Measurements from ENCODE around the gene MEGF11. TPM values are rescaled to one million over a fixed set of nuclear protein-coding genes. Genes with fewer than 3 reads are reported as not detected.

The MEGF11 gene
- total RNA-seq, 6 experiments from 2014 or later, result not detected

DNA sequence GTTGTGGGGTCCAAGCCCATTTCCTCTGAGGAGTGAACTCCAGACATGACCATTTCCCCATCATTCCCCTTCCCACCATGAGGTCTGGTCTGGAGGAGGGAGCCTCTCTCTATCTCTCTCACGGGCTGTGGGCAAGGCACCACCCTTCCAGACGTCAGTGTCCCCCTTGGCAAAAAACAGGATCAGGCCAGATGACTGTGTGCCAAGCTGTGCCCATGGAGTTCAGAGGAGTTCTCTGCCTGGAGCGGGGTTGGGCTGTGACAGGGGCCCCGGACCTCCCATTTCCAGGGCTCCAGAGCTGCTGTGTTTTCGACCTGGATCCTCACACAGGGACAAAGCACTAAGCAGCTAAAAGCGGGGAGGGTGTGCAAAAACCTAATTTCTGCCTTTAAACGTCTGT, 259.8 kb downstream of the MEGF11 start:
- no peaks in the 10 kb centered on the region for H3K36me3 Mint-ChIP-seq (ENCODE audit: low read depth)
- H3K27ac Mint-ChIP-seq, result no peak overlapping the region
- DNase-seq, result no peak
- no peaks in the 10 kb centered on the region for H3K9me3 Mint-ChIP-seq
- H3K4me3 Mint-ChIP-seq, result no peak overlapping the region
- H3K27me3 Mint-ChIP-seq (ENCODE audit: insufficient read depth), result peaks cover 57% of the 10 kb centered on the region
- no peaks in the 10 kb centered on the region for H3K4me1 Mint-ChIP-seq (ENCODE audit: low read depth)
- TF ChIP-seq, protein P1, sequence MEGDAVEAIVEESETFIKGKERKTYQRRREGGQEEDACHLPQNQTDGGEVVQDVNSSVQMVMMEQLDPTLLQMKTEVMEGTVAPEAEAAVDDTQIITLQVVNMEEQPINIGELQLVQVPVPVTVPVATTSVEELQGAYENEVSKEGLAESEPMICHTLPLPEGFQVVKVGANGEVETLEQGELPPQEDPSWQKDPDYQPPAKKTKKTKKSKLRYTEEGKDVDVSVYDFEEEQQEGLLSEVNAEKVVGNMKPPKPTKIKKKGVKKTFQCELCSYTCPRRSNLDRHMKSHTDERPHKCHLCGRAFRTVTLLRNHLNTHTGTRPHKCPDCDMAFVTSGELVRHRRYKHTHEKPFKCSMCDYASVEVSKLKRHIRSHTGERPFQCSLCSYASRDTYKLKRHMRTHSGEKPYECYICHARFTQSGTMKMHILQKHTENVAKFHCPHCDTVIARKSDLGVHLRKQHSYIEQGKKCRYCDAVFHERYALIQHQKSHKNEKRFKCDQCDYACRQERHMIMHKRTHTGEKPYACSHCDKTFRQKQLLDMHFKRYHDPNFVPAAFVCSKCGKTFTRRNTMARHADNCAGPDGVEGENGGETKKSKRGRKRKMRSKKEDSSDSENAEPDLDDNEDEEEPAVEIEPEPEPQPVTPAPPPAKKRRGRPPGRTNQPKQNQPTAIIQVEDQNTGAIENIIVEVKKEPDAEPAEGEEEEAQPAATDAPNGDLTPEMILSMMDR (IDR thresholded peaks at IDR 0.05), result no peak

DNA sequence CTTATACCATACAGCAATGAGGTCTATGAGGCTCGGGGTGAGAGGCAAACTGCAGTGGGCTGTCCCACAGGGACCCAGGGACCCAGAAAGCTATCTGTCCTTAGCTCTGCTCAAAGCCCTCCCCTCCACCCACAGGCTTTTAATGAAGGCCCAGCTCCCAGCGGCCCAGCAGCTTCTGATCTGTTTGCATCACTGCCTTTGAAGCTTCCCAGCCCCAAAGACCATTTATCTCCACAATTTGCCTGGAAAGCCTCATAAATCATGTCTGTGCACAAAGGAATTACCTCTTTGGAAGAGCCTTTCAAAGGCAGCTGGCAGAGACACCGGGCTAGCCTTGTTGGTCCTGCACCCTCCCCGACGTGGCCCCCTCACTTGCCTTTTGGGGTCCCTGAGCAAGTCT, 260.3 kb downstream of the MEGF11 start:
- Mint-ChIP-seq H3K9me3 (no peaks in the 10 kb centered on the region), H3K36me3 (ENCODE audit: low read depth) (no peaks in the 10 kb centered on the region), H3K27ac (no peak overlapping the region), H3K4me3 (no peak overlapping the region), H3K4me1 (ENCODE audit: low read depth) (no peaks in the 10 kb centered on the region), H3K27me3 (ENCODE audit: insufficient read depth) (peaks cover 59% of the 10 kb centered on the region)
- TF ChIP-seq, protein P1 (IDR thresholded peaks at IDR 0.05), result no peak
- DNase-seq, result no peak

DNA sequence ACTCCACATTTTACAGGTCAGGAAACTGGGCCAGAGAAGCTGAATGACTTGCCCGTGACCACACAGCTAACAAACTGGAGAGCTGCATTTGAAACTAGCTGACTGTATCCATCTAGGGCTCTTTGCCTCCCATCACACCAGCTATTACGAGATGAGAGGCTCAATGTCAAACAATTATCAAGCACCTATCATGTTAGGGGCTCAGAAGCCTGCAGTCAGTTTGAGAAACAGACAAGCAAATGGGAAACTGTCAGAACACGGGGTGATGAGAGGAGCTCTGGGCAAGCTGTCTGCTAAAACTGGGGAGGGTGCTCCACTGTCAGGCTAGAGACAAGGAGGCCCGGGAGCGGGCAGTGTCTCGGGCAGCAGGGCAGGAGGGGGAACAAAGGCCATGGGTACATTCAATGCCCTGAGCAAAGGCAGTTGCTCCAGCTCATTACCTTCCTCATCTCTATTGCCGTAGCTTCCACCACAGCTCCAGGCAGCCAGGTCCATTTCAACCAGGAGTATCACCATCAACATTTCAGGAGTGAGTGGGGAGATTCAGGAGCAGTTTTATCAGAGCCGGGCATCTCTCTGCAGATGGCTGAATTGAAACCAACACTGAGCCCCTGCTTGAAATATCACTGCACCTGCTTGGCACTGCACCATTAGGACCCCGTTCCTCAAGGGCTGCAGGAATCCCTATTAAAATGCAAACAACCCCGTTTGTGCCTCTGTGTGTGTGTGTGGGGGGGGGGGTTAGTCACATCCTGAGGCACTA, 261.6 kb downstream of the MEGF11 start:
- Mint-ChIP-seq H3K4me1 (ENCODE audit: low read depth) (no peaks in the 10 kb centered on the region), H3K27me3 (ENCODE audit: insufficient read depth) (peaks cover 61% of the 10 kb centered on the region), H3K4me3 (no peak overlapping the region), H3K27ac (no peak overlapping the region), H3K36me3 (ENCODE audit: low read depth) (no peaks in the 10 kb centered on the region), H3K9me3 (no peaks in the 10 kb centered on the region)
- TF ChIP-seq, protein P1 (IDR thresholded peaks at IDR 0.05), result no peak
- no peak for DNase-seq

DNA sequence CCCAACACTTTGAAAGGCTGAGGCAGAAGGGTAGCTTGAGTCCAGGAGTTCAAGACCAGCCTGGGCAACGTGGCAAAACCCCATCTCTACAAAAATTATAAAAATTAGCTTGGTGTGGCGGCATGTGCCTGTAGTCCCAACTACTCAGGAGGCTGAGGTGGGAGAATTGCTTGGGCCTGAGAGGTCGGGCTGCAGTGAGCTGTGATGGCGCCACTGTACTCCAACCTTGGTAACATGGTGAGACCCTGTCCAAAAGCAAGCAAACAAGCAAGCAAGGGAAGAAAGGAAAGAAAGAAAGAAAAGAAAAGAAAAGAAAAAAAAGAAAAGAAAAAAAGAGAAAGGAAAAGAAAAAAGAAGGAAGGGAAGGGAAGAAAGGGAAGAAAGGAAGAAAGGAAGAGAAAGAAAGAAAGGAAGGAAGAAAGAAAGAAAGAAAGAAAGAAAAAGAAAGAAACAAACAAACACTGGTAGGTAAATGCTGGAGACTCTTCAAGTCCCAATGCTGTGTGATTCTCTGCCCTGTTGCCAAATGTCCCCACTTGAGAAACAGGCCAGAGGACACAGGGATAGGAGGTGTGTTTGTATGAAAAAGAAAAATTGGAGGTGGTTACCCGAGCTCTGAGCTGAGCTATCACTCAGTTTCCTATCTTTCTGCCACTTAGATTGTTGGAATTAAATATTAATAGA, 263.1 kb downstream of the MEGF11 start:
- Mint-ChIP-seq H3K27ac (no peak overlapping the region), H3K36me3 (ENCODE audit: low read depth) (no peaks in the 10 kb centered on the region), H3K4me3 (no peak overlapping the region), H3K4me1 (ENCODE audit: low read depth) (no peaks in the 10 kb centered on the region), H3K9me3 (no peaks in the 10 kb centered on the region), H3K27me3 (ENCODE audit: insufficient read depth) (peaks cover 71% of the 10 kb centered on the region)
- TF ChIP-seq, protein P1 (IDR thresholded peaks at IDR 0.05), result no peak
- DNase-seq, result no peak

DNA sequence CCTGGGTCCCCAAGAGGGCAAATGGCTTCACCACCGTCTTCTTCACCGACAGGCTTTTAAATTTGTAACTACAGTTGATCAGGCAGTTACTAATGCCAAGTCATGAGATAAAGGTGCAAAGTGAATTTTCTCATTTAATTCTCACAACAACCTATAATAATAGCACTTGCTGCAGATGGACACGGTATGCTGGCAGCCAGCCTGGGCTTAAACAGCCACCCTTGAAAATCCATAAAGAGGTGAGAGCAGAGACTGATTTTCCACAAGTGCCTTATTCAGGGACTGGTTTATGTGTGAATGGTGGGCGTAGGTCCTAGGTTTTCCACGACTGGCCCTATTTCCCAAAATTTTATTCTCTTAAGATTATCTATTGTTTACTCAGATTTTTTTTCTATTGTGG, 266.4 kb downstream of the MEGF11 start:
- no peak overlapping the region for H3K27ac Mint-ChIP-seq
- TF ChIP-seq, protein P1 (IDR thresholded peaks at IDR 0.05), result no peak
- H3K9me3 Mint-ChIP-seq, result no peaks in the 10 kb centered on the region
- H3K36me3 Mint-ChIP-seq (ENCODE audit: low read depth), result no peaks in the 10 kb centered on the region
- H3K27me3 Mint-ChIP-seq (ENCODE audit: insufficient read depth), result peaks cover 75% of the 10 kb centered on the region
- no peak overlapping the region for H3K4me3 Mint-ChIP-seq
- H3K4me1 Mint-ChIP-seq (ENCODE audit: low read depth), result no peaks in the 10 kb centered on the region
- DNase-seq, result no peak

Measured in HFFc6 (cell line).